HepG2 (cell line): Measurements from ENCODE around the gene MCF2L. TPM values are rescaled to one million over a fixed set of nuclear protein-coding genes. Genes with fewer than 3 reads are reported as not detected.
A peak's percentile ranks its signal among the peaks of the same experiment; 100 is the strongest.

Source experiments
- ATF6 ChIP-seq: sonication (generic); formaldehyde crosslinking; conservative IDR thresholded peaks from 2 replicates; pipeline ENCODE4 v1.4.0; 2020; ENCODE audit warnings: missing genetic modification reagents
- CEBPB ChIP-seq: IDR thresholded peaks from 2 replicates; pipeline ENCODE4 v1.6.1; 2011; ENCODE audit warnings: low read depth, low read length, improper control_type of control experiment, borderline replicate concordance
- ELK4 ChIP-seq: sonication (generic); formaldehyde crosslinking; IDR thresholded peaks from 2 replicates; pipeline ENCODE4 v1.9.0; 2021; ENCODE audit warnings: missing genetic modification reagents, borderline replicate concordance
- GFI1 ChIP-seq: sonication (generic); formaldehyde crosslinking; IDR thresholded peaks from 2 replicates; pipeline ENCODE4 v1.5.0; 2020; ENCODE audit warnings: missing genetic modification reagents, mild to moderate bottlenecking, borderline replicate concordance
- HDAC2 ChIP-seq: sonication (generic); formaldehyde crosslinking; IDR thresholded peaks from 2 replicates; pipeline ENCODE4 v1.4.0; 2020; ENCODE audit warnings: missing genetic modification reagents
- MAX ChIP-seq: IDR thresholded peaks from 2 replicates; pipeline ENCODE4 v1.6.1; 2012; ENCODE audit warnings: inconsistent platforms
- MYPOP ChIP-seq: sonication (generic); formaldehyde crosslinking; IDR thresholded peaks from 2 replicates; pipeline ENCODE4 v1.8.1; 2023; ENCODE audit warnings: mild to moderate bottlenecking, moderate library complexity, missing genetic modification reagents
- POLR2AphosphoS5 ChIP-seq: IDR thresholded peaks from 2 replicates; pipeline ENCODE4 v1.6.1; 2012; ENCODE audit warnings: low read depth, low read length
- RARG ChIP-seq: sonication (generic); formaldehyde crosslinking; IDR thresholded peaks from 2 replicates; pipeline ENCODE4 v1.4.0; 2020; ENCODE audit warnings: low read depth, mild to moderate bottlenecking, missing genetic modification reagents
- RFXAP ChIP-seq: sonication (generic); formaldehyde crosslinking; IDR thresholded peaks from 2 replicates; pipeline ENCODE4 v1.4.0; 2020; ENCODE audit warnings: missing genetic modification reagents, borderline replicate concordance
- SMAD1 ChIP-seq: sonication (generic); formaldehyde crosslinking; IDR thresholded peaks from 2 replicates; pipeline ENCODE4 v1.4.0; 2020; ENCODE audit warnings: missing genetic modification reagents, low read depth, mild to moderate bottlenecking, borderline replicate concordance
- TBX2 ChIP-seq: sonication (generic); formaldehyde crosslinking; IDR thresholded peaks from 2 replicates; pipeline ENCODE4 v1.5.0; 2020; ENCODE audit warnings: missing genetic modification reagents, mild to moderate bottlenecking, borderline replicate concordance
- ZNF646 ChIP-seq: sonication (generic); formaldehyde crosslinking; IDR thresholded peaks from 2 replicates; pipeline ENCODE4 v1.9.0; 2021; ENCODE audit warnings: mild to moderate bottlenecking, missing genetic modification reagents
- ZNF777 ChIP-seq: sonication (generic); formaldehyde crosslinking; IDR thresholded peaks from 2 replicates; pipeline ENCODE4 v1.4.0; 2020; ENCODE audit warnings: missing genetic modification reagents
- polyA plus RNA-seq, 8 experiments: library from polyadenylated mRNA; depleted of rRNA in 3 of 8; stranded (reverse) in 7 of 8; unstranded in 1 of 8; fragments of >200 nt; fragmentation: Illumina TruSeq in 4 of 8; extraction: Trizol in 4 of 8; gene quantifications; 2 replicates each; pipeline versions ENCODE4 v1.2.1 to v1.2.3, GENCODE V29; 2011 to 2016; ENCODE audit warnings: low read depth in 4 of 8, missing spikeins in 1 of 8, mixed read lengths in 1 of 8; ENCODE audit not compliant: insufficient read depth in 1 of 8
- total RNA-seq, 5 experiments: library from RNA; depleted of rRNA; stranded (reverse); fragments of >200 nt; fragmentation: Illumina TruSeq; extraction: Trizol; gene quantifications; 2 replicates each; pipeline ENCODE4 v1.2.3, GENCODE V29; 2016; ENCODE audit warnings: low read depth in 1 of 5

MCF2L gene
- total and polyA plus RNA-seq, 2 of the 13 experiments (the other 11 are each of a cell fraction or from before 2014, with no cell fraction given): 19.4 to 28.4 TPM

- 0 out of 2 replicates have a peak, but pooled peaks have one; percentile 20 for TF ChIP-seq RFXAP (CRISPR knock-in tag)
- TF ChIP-seq CEBPB: no peak
- TF ChIP-seq SMAD1 (CRISPR knock-in tag): no peak
- no peak for TF ChIP-seq ZNF777 (CRISPR knock-in tag)
- TF ChIP-seq ELK4: no peak
- no peak for TF ChIP-seq HDAC2 (CRISPR knock-in tag)
- no peak for TF ChIP-seq MYPOP
- TF ChIP-seq RARG (CRISPR knock-in tag): no peak
- TF ChIP-seq ATF6 (CRISPR knock-in tag): no peak
- no peak; the same call in 1 of the 2 replicates for TF ChIP-seq MAX
- no peak for TF ChIP-seq TBX2 (CRISPR knock-in tag)
- peak; percentile 47 for TF ChIP-seq POLR2AphosphoS5
- TF ChIP-seq ZNF646 (CRISPR knock-in tag): no peak
- TF ChIP-seq GFI1 (CRISPR knock-in tag): no peak
These were observed 157.5 kb downstream of the MCF2L start (continued) for GRCh38 chr13:113126265-113127150.
